ENCODE measurements around the gene RINL.
A peak's percentile ranks its signal among the peaks of the same experiment; 100 is the strongest.

RINL gene, protein sequence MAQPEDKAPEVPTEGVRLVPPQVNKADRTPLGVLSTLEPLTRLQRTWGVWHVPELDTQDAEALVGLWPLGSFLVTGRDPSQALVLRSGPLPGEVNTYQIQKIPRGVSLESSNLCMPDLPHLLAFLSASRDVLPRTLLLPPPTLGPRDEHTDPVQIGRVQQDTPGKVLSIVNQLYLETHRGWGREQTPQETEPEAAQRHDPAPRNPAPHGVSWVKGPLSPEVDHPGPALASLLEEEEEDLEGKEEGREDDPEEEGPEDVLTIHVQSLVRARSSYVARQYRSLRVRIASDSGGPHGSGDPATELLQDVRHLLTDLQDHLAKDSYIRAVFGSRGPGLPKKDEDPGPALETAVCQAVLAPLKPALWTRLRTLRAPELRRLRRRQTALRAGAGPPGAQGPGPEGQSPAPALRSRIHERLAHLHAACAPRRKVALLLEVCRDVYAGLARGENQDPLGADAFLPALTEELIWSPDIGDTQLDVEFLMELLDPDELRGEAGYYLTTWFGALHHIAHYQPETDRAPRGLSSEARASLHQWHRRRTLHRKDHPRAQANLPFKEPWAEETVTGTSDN

GRCh38 chr19:38877781-38878574 lies at the start of gene RINL:
TSS of gene RINL (minus strand) at chr19:38878275. CDS start at chr19:38876742, 1,533 bp downstream.
- DNase-seq (ENCODE audit: low read depth): peak; percentile 53

DNA sequence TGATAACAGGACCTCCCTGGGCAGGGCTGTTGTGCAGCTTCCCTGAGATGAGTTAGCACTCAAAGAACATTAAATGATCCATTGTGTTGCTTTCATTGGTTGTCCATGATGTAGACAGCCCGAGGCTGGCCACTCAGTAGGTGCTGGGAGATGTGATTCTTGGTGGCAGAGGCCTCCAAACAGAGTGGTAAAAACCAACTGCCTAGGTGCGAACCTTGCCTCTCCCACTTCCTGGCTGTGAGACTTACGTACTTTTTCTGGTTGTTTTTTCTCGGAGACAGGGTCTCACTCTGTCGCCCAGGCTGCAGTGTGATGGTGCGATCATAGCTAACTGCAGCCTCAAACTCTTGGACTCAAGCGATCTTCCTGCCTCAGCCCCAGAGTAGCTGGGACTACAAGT lies 46.3 kb upstream of the RINL start:
- no peak for DNase-seq (ENCODE audit: low read depth)

DNA sequence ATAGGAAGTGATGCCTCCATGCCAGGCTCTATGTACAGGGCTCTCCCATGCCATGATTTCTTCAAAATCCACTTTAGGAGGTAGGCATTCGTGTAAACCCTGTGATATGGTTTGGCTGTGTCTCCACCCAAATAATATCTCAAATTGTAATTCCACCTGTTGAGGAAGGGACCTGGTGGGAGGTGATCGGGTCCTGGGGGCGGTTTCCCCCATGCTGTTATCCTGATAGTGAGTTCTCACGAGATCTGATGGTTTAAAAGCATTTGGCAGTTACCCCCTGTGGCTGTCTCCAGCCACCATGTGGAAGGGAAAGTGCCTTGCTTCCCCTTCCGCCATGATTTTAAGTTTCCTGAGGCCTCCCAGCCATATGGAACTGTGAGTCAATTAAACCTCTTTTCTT lies 44.4 kb upstream of the RINL start:
- DNase-seq (ENCODE audit: low read depth): no peak

GRCh38 chr19:38921420-38922274 lies 43.6 kb upstream of the RINL start:
- DNase-seq (ENCODE audit: low read depth): no peak

GRCh38 chr19:38920602-38921419 lies 42.7 kb upstream of the RINL start:
- no peak for DNase-seq (ENCODE audit: low read depth)

DNA sequence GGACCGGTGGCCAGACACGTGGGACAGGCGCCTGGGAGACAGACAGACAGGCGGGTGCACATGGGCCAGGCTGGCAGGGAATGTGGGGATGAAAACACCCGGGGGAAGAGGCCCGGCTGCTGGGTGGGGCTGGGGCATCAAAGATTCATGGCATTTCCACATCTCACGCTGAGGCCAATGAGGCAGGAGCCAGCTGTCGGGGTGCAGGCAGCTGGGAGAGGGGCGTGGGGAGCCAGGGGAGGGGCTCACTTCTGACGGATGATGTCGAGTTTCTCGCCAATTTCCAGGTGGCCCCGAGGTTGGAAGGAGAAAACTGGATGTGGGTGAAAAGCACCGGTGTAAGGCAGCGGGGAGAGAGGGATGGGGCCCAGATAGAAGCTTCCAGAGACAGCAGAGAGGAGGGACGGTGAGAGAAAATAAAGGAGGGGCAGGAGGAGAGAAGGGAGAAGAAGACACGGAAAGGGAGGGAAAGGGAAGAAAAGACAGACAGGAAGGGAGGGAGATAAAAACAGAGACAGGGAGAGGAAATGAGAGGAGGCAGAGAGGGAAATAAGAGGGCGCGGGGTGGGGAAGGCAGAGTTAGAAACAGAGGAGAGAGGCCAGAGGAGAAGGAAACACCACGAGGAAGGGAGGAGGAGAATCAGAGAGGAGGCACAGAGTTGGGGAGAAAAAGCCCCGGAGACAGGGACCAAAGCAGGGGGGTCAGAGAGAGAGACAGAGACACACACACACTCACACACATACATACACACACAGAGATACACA lies 41.9 kb upstream of the RINL start:
- no peak for DNase-seq (ENCODE audit: low read depth)

DNA sequence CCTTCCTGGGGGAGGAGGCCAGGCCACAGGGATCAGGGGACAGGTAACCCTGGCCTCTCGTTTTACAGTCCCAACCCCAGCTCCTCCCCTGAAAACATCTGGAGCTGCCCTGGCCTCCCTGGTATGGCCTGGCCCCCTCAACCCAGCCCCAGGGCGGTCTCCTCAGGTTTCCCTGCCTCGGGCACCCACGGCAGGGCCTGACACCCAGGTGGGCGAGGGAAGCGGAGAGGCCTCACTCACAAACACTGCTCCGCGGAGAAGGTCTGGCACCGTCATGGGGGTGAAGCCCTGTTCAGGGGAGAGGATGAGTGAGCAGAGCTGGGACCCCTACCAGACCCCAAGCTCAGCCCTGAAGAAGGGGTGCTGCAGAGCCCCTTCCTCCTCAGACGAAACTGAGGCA lies 40.5 kb upstream of the RINL start:
- DNase-seq (ENCODE audit: low read depth): no peak

- no peak for DNase-seq (ENCODE audit: low read depth)
Observed at GRCh38 chr19:38917921-38918491, 39.9 kb upstream of the RINL start.

DNA sequence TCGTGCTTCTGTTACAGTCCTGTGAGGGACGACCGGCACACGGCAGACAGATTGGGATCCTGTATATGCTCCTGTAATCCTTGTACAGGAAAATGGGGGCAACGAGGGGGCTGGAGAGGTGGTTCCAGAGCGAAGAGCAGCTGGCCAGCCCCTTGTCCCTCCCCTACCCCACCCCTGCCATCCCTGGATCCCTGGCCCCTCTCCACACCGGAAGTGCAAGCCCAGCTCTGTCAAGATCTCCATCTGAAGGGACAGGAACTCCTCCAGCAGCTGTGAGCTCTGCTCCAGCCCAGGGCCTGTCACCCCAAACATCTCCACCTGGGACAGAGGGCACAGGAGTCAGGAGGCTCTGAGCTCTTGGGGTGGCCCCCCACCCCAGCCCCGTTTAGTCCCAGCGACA lies 39.4 kb upstream of the RINL start:
- DNase-seq (ENCODE audit: low read depth): no peak

- DNase-seq (ENCODE audit: low read depth): no peak
Observed at GRCh38 chr19:38915329-38916321, 37.5 kb upstream of the RINL start.

GRCh38 chr19:38913958-38914357 lies 35.9 kb upstream of the RINL start:
- no peak for DNase-seq (ENCODE audit: low read depth)

DNA sequence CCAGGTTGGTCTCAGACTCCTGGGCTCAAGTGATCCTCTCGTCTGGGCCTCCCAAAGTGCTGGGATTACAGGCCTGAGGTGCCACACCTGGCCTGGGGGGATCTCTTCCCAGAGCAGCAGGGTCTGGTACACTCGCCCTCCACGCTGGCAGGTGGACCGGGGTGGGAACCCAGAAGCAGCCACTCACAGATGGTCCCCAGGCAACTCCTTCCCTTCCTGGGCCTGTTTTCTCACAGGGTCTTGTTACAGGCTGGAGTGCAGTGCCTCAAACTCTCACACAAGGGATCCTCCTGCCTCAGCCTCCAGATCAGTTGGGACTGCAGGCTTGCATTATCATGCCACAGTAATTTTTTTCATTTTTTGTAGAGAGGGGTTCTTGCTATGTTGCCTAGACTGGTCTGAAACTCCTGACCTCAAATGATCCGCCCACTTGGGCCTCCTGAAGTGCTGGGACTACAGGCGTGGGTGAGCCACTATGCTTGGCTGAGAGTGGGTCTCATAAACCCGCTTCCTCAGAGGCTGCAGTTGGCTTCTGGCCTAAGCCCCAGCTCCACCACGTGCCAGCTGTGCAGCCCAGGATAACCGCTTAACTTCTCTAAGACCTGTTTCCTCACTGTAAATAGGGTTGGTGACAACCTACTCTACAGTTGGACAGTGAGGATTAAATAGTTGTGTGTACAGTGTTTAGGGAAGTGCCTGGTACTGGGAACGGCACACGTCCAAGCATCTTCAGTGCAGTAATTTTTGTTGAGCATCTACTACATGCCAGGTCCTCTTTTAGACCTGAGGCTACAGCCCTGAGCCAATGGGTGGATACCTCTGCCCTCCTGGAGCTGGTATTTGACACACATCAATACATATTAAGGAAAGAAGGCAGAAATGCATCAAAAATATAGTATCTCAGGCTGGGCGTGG lies 34.8 kb upstream of the RINL start:
- DNase-seq (ENCODE audit: low read depth): no peak

DNA sequence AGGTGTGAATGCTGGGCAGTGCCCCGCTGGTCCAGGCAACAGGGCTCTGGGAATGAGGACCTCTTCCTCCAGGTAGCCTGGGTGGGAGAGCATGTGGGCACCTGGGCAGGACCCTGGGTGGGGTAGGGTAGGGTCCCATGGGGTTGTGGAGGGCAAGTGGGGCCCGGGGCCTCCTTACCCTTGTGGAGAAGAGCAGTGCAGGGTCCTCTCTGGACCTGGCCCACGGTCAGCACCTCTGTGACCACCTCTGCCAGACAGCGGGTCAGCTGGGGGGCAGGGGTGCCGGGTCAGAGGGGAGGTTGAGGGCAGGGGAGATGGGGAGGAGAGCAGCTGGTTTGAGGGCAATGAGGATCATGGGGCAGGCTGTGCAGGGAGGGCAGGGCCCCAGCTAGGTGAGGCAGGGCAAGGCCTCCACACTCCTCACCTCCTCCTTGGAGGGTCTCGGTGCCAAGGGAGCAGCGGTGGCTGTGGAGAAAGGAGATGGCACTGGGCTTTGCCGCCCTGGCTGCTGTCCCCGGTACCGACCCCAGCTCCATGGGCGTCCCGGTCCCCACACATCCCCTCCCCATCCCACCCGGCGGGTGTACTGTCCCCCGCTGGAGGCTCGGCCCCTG lies 33.4 kb upstream of the RINL start:
- no peak for DNase-seq (ENCODE audit: low read depth)

DNA sequence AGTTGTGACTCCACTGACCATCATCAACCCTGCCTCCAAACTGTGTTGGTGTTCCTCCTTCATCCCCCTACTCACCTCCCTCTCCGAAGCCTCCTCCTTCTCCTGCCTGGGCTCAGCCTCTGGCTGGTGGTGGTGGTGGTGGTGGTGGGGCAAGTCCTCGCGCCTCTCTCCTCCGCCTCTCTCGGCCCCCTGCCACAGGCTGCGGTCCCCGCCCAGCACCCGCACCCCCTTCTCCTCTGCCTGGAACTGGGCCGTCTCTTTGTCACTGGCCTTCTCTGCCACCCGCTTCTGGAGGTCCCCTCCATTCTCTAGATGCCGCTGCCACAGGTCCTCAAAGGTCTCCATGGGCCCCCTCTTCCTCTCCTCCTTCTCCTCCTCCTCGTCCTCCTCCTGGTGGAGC lies 32.4 kb upstream of the RINL start:
- DNase-seq (ENCODE audit: low read depth): no peak

DNA sequence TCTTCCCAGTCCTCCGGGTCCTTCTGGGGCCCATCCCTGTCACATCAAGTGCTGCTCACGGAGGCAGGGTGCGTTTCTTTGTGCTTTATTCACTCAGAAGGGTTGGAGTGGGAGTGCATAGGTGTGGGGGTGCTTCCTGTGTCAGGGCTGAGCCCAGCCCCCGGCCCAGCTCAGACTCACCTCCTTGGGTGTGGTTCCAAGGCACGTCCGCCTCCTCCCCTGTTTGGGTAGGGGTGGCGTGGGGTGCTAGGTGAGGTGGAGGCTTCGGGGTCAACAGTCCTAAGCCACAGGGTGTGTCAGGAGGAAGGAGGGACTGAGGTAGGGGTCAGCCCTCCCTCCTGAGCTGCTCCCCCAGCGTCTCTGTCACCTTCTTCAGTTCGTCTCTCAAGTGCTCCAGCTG lies 30.8 kb upstream of the RINL start:
- DNase-seq (ENCODE audit: low read depth): no peak

DNA sequence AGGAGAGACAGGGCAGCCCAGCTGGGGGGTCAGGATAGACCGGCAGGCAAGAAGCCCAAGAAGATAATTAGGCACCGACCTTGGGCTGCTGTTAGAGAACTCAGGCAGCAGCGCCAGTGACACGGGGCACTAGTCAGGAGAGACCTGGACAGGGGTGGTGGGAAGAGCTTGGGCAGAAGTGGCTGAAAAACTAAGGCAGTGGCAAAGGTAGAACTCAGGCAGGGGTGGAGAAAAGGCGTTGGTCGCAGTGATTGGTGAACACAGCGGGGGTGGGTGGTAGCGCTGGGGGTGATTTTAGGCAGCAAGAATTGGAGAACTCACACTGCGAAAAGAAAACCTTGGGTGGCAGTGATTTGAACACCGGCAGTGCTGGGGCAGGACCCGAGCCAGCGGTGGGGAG lies 29.6 kb upstream of the RINL start:
- DNase-seq (ENCODE audit: low read depth): no peak

- no peak for DNase-seq (ENCODE audit: low read depth)
Observed at GRCh38 chr19:38907227-38907626, 29.2 kb upstream of the RINL start.

Measured in activated T-cell treated with anti-CD3 and anti-CD28 coated beads for 48 hours (primary cell).